ENCODE results near the gene DDX3X.
"Not testable (repeated sequence)": the region's sequence is repeated elsewhere in the genome, so short reads cannot be mapped to it uniquely, and the experiment has no call there.

DDX3X gene

GRCh38 chrX:41350976-41351569 lies 17.1 kb downstream of the DDX3X start:
- no peak for DNase-seq (ENCODE audit: low read depth, low spot score)
- H3K4me3 ChIP-seq (ENCODE audit: low read length): no peak overlapping the region

GRCh38 chrX:41351923-41352322 lies 18.0 kb downstream of the DDX3X start:
- no peak for DNase-seq (ENCODE audit: low read depth, low spot score)
- no peak overlapping the region for H3K4me3 ChIP-seq (ENCODE audit: low read length)

- no peak for DNase-seq (ENCODE audit: low read depth, low spot score)
- H3K4me3 ChIP-seq (ENCODE audit: low read length): no peak overlapping the region
These were observed 18.4 kb downstream of the DDX3X start for GRCh38 chrX:41352329-41352838.

GRCh38 chrX:41353985-41354384 lies 20.0 kb downstream of the DDX3X start:
- DNase-seq (ENCODE audit: low read depth, low spot score): no peak
- H3K4me3 ChIP-seq (ENCODE audit: low read length): no peak overlapping the region

GRCh38 chrX:41369152-41369551 lies 35.2 kb downstream of the DDX3X start:
- no peak for DNase-seq (ENCODE audit: low read depth, low spot score)
- no peak overlapping the region for H3K4me3 ChIP-seq (ENCODE audit: low read length)

GRCh38 chrX:41371575-41371974 lies 37.6 kb downstream of the DDX3X start:
- H3K4me3 ChIP-seq (ENCODE audit: low read length); DNase-seq (ENCODE audit: low read depth, low spot score): not testable (repeated sequence)

GRCh38 chrX:41373989-41374606 lies 40.1 kb downstream of the DDX3X start:
- H3K4me3 ChIP-seq (ENCODE audit: low read length): no peak overlapping the region
- DNase-seq (ENCODE audit: low read depth, low spot score): no peak

- no peak for DNase-seq (ENCODE audit: low read depth, low spot score)
These were observed 43.7 kb downstream of the DDX3X start for GRCh38 chrX:41377624-41378023.

GRCh38 chrX:41381685-41382084 lies 47.7 kb downstream of the DDX3X start:
- no peak for DNase-seq (ENCODE audit: low read depth, low spot score)
- no peak overlapping the region for H3K4me3 ChIP-seq (ENCODE audit: low read length)

More at GRCh38 chrX:41377624-41378023, 43.7 kb downstream of the DDX3X start:
- no peak overlapping the region for H3K4me3 ChIP-seq (ENCODE audit: low read length)

GRCh38 chrX:41382714-41383645 lies 49.0 kb downstream of the DDX3X start:
- DNase-seq (ENCODE audit: low read depth, low spot score): peak; percentile 85
- H3K4me3 ChIP-seq (ENCODE audit: low read length): no peak overlapping the region

GRCh38 chrX:41384051-41384705 lies 50.2 kb downstream of the DDX3X start:
- DNase-seq (ENCODE audit: low read depth, low spot score): no peak
- no peak overlapping the region for H3K4me3 ChIP-seq (ENCODE audit: low read length)

GRCh38 chrX:41386222-41386990 lies 52.4 kb downstream of the DDX3X start:
- DNase-seq (ENCODE audit: low read depth, low spot score): no peak
- H3K4me3 ChIP-seq (ENCODE audit: low read length): no peak overlapping the region

GRCh38 chrX:41388543-41388942 lies 54.6 kb downstream of the DDX3X start:
- DNase-seq (ENCODE audit: low read depth, low spot score): no peak
- no peak overlapping the region for H3K4me3 ChIP-seq (ENCODE audit: low read length)

- H3K4me3 ChIP-seq (ENCODE audit: low read length): no peak overlapping the region
- no peak for DNase-seq (ENCODE audit: low read depth, low spot score)
These were observed 55.4 kb downstream of the DDX3X start for GRCh38 chrX:41389311-41389888.

GRCh38 chrX:41390576-41390975 lies 56.6 kb downstream of the DDX3X start:
- not testable (repeated sequence) for DNase-seq (ENCODE audit: low read depth, low spot score); H3K4me3 ChIP-seq (ENCODE audit: low read length)

GRCh38 chrX:41391606-41392005 lies 57.6 kb downstream of the DDX3X start:
- no peak for DNase-seq (ENCODE audit: low read depth, low spot score)
- no peak overlapping the region for H3K4me3 ChIP-seq (ENCODE audit: low read length)

GRCh38 chrX:41394293-41394692 lies 60.3 kb downstream of the DDX3X start:
- H3K4me3 ChIP-seq (ENCODE audit: low read length): no peak overlapping the region
- no peak for DNase-seq (ENCODE audit: low read depth, low spot score)

- no peak for DNase-seq (ENCODE audit: low read depth, low spot score)
- H3K4me3 ChIP-seq (ENCODE audit: low read length): no peak overlapping the region
These were observed 63.3 kb downstream of the DDX3X start for GRCh38 chrX:41397219-41397618.
